HPDE6-E6E7 (cell line): ENCODE results near the gene SLC29A4.
"Not testable (repeated sequence)": the region's sequence is repeated elsewhere in the genome, so short reads cannot be mapped to it uniquely, and the experiment has no call there.

ENCODE experiments used
- DNase-seq: peaks from one replicate; pipeline ENCODE4 v3.0.0; 2011; ENCODE audit warnings: missing footprints; ENCODE audit errors: extremely low spot score

SLC29A4 gene

DNA sequence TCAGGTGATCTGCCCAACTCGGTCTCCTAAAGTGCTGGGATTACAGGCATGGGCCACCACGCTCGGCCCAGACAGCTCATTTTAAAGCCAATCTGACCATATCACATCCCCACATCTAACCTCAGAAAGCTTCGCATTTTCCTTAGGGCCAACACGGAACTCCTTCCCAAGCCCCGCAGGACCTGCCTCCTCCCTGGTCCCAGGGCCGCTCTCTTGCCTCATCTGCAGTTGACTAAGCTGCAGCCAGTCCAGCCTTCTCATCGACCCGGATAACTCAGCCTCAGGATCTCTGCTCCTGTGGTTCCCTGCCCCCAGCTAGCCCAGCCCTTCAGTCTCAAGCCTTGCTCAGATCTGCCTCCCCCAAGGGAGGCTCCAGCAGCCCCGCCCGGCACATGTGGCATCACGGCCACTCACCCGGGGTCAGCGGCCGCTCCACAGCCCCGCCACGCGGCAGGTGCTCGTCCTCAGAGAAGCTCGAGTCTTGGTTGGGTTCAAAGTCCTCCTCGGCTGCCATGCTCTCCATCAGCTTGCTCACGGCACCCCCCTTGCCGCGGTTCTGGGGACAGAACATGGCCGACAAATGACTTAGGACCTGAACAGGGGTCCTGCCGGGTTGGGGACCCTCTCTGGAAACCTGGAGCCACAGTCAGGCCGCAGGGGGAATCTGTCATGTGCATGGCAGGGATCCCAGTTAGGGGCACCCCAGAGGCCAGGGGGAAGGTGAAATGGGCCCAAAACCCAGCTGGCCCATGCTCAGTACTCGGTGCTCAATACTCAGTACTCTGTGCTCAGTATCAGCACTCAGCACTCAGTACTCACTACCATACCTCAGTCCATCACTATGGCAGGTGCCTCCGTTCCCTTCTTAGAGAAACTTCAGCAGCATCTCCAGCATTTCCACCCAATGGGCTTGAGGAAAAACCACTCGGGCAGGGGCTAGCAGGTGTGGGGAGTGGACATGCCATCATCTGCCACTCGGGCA lies 41.3 kb downstream of the SLC29A4 start:
- not testable (repeated sequence) for DNase-seq

DNA sequence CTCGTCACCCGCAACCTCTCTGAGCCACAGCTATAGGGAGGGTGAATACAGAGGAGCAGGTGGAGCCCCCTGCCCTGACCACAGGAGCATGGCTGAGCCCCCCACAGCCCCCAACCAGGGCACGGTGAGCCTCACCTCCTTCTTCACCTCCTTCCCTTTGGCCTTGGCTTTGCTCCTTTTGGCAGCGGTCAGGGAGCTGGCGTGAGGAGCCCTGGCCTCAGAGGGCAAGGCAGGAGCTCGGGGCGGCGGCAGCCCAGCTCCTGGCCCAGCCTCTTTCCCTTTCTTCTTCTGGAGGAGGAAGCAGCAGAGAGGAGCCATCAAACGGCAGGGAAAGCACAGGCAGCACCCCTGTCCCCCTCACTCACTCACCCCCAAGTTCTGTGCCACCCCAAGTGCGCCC lies 42.2 kb downstream of the SLC29A4 start:
- no peak for DNase-seq

DNA sequence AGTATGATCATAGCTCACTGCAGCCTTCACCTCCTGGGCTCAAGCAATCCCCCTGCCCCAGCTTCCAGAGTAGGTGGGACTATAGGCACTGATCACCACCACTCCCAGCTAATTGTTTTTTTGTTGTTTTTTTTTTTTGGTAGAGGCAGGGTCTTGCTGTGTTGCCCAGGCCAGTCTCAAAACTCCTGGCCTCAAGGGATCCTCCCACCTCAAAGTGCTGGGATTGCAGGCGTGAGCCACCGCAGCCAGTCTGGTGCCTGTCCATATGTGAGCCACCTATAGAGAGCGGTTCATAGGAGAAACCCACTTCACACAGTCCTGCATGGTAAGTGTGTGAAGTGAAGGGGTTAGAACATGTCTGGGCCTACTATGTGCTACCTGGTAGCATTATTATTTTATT lies 47.5 kb downstream of the SLC29A4 start:
- no peak for DNase-seq

DNA sequence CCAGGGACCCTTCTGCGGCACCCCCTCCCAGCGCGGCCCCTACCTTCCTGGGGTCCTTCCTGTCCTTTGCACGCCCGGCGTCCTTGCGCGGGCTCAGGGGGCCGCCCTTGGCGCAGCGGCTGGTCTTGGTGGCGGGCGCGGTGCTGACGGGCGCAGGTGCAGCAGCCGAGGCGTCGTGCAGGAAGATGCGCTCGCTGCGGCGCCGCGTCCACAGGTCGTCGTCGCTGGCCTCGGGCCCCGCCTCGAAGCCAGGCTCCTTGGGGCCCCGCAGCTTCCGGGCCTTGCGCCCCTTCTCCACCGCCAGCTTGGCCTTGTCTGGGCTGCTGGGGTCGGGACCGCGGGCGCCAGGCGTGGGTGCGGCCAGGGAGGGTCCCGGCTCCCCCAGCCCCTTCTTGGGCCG lies 49.8 kb downstream of the SLC29A4 start:
- DNase-seq, result no peak

DNA sequence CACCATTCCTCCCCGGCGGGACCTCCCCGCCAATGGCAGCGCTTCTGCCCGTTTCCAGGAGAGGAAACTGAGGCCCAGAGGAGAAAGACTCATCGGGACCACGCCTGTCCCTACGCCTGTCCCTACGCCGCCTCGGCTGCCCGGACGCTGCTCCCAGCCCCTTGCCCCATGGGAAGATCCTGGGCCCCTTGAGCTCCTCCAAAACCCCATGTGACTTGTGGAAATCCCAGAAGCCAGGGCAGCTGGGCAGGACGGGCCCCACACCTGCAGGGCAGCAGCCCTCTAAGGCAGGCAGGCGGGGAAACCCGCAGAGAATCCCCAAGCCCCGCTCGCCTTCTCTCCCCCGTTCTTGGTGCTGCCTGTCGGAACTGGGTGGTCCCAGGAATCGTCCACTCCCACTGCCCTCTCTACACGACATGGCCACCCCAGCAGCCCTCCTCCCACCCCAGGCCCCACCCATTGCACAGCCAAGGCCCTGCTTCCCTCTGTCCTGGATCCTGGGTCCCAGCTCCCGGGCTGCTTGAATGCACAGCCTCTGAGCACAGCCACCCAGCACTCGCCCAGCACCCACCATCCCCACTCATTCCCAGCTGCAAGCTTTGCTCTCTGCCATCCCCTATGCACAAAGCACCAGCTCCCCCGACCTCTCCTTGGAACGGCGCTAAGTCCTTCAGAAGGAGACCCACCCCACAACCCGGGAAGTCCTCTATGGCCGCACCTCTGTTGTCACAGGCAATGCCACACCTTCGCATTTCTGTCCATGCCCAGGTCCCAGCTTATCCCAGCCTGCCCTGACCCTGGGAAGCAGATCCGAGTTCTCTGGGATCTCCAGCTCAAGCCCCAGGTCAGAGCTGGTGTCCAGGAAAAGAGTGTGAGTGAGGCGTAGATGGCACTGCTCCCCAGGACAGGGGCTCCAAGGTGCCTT lies 50.6 kb downstream of the SLC29A4 start:
- DNase-seq, result no peak

DNA sequence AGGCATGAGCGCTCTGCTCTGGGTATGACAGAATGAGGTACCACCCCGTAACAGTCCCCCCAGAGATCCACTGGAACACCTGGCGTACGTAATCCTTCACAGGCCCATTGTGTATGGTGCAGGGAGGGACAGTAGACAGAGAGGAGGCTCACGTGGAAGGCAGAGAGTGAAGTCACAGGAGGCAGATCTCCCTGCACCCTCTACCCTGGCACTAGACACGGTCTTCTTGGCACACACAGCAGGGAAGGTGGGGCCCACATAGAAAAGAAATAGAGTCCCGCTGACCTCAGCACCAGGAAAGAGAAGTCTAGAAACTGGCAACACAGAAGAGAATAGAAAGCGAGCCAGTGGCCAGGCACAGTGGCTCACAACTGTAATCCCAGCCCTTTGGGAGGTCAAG lies 51.9 kb downstream of the SLC29A4 start:
- no peak for DNase-seq

DNA sequence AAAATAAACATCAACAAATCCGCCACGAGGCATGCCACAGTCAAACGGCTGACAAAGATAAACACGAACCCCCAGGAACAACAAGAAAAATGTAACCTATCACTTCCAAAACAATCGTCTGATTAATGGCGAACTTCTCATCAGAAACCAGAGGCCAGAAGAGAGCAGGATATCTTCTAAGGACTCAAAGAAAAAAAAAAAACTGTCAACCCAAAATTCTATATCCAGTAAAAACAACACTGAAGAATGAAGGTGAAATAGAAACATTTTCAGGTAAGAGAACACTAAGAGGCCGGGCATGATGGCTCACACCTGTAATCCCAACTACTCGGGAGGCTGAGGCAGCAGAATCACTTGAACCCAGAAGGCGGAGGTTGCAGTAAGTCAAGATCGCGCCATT lies 54.3 kb downstream of the SLC29A4 start:
- DNase-seq, result no peak

DNA sequence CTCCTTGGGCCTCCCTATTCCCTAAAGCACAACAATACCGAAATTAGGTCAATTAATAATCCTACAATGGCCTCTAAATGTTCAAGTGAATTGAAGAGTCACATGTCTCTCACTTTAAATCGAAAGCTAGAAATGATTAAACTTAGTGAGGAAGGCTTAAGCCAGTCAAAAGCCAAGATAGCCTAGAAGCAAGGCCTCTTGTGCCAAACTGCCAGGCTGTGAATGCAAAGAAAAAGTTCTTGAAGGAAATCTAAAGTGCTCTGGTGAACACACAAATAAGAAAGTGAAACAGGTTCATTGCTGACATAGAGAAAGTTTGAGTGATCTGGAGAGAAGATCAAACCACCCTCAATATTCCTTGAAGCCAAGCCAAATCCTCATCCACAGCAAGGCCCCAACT lies 57.2 kb downstream of the SLC29A4 start:
- DNase-seq, result no peak

DNA sequence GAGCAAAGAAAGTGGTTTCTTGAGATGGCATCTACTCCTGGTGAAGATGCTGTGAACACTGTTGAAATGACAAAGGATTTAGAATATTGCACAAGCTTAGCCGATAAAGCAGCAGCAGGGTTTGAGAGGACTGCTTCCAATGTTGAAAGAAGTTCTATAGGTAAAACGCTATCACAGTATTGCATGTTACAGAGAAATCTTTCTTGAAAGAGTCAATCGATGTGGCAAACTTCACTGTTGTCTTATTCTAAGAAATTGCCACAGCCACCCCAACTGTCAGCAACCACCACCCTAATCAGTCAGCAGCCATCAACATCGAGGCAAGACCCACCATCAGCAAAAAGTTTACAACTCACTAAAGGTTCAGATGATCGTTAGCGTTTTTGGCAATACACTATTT lies 59.9 kb downstream of the SLC29A4 start:
- DNase-seq, result no peak

DNA sequence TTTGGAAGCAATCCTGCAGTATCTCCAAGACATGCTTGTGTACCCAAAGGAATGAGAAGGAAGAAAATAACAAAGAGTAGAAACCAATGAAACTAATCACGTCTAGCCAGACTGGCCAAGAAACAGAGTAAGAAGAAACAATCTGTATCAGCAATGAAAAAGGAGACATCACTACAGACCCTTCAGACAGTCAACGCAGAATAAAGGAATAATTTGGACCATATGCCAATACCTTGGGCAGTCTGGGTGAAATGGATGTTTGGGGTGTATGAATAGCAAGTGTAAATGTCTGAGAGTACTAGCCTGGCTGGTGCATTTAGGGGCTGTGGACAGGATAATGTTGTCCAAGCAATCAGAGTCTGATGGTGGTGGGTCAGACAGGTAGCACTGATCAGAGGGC lies 61.1 kb downstream of the SLC29A4 start:
- DNase-seq, result no peak

DNA sequence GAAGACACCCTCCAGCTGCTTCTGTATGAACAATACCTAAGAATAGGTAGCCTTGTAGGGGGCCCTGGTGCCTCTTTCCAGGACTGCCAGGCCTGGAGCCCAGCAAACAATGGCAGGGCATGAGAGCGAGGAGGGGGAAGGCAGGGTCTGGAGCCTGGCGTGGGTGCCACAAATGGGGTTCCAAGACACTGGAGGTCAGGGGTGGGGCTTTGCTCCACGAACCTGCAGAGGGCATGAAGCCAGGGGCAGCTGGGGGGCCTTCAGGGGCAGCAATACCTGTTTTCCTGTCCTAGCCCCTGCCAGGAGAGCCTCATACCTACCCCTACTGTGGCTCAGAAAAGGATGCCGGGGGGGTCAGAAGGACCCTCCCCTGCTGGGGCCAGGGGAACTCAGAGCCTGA lies 61.6 kb downstream of the SLC29A4 start:
- DNase-seq, result no peak

DNA sequence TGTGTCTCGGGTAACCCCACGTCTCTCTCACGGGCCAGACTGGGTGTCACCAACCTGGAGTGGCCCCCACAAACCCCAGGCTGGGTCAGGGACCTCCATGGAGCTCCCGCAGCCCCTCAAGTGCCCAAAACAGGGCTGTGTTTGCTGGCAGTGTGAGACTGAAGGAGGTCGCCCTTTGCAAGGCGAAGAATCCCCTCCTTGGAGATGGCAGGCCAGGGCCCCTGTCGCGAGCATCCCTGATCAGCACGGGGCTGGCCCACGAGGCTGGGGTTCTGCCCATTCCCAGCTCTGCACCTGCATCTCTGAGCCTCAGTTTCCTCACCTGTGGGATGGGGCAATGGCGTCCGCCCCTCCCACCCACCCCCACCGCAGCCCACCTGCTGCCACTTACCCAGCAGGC lies 62.4 kb downstream of the SLC29A4 start:
- DNase-seq, result no peak

DNA sequence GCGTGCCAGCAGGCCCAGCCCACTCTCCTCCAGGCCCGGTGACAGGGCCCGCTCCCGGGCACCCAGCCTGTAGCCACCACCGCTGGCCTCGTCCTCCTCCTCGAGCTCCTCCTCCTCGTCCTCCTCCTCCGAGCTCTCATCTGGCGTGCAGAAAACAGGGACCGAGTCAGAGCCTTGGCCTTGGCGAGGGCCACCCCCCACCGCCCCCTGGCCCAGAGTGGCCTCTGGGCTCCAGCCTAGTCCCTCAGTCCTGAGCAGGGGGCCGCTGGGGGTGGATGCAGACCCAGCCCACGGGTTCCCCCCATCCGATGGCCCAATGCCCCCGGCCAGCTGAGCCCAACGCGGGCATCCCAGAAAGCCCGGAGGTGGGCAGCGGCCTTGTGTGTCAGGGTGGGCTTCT lies 62.9 kb downstream of the SLC29A4 start:
- DNase-seq, result no peak

DNA sequence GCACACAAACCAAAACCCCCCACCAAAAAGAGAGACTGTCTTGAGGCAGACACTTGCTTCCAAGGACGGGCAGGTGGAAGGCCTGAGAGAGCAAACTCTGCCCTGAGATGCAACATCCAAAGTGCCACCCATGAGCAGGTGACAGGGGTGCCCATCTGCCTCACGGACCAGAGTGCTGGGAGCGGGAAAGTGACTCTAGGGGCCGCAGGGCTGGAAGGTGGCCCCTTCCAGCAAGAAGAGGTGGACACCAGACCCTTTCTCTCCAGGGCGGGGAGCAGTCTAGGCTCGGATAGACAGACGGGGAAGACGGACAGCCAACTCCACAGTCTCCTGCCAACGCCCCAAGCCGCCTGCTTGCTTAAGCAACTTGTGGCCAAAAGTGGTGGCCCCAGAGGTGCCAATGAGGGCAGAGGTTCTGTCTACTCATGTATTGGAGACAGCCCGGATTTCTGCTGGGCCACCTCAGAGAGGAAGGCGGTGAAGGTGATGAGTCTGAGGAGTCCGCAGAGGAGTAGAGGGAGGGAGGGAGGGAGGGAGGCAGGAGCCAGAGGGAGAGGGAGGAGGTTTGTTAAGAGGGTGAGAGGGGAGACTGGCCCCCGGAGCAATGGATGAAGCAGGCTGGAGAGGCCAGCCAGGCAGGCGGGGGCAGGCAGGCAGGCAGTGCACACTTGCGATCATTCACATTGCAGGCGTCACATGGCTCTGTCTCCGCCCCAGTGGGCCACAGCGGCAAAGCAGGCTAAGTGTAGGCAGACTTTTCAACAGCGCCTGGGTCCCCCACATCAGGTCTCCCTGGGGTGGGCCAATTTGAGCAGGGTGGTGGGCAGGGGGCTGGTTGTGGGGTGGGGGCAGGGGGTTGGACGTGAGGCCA lies 65.6 kb downstream of the SLC29A4 start:
- DNase-seq, result no peak

DNA sequence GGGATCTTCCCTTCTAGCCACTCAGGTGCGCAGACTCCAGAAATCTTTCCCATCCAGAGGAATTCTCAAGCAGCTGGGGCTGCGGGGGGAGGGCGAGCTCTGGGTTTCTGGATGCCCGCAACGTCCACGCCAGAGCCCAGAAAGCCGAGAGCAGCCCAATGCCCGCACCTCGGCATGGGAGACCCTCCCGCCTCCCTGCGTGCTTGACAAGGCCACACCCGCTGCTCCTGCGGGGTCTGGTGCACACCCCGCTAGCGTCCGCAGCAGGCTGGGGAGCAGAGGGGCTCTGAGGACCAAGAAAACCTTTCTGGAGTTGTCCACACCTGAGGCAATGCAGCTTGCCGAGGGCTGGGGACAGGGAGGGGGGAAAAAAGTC lies 66.2 kb downstream of the SLC29A4 start:
- DNase-seq, result no peak

DNA sequence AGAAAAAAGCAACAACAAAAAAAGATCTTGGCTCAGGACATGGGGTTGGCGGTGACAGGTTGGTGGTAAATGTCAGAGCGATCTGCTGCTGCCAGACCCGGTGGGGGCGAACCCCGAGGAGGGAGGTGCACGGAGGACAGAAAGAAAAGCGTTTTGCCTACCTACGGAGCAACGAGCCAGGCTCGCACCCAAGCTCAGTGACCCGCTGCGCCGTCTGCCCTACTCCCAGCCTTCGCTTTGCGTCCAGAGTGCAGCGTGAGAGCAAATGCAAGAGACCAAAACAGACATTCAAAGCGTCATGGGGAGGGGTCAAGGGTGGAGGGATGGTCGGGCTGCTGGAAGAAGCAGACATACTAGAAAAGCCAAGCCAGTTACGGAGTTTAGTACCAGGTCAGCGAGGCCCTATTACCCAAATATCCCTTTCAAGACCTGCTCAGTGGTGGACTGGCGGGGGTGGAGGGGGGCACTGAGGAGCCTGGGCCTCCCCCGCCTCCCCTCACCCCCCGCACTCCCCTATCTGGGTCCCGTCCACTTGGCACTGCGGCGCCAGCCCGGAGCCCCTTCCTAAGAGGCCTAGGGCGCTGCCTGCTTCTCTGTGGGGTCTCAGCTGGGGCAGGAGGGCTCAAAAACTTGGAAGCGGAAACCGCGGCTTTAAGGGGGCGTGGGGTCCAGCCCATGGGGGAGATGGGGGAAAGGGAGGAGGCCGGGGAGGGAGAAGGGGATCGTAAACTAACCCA lies 66.9 kb downstream of the SLC29A4 start:
- no peak for DNase-seq

DNA sequence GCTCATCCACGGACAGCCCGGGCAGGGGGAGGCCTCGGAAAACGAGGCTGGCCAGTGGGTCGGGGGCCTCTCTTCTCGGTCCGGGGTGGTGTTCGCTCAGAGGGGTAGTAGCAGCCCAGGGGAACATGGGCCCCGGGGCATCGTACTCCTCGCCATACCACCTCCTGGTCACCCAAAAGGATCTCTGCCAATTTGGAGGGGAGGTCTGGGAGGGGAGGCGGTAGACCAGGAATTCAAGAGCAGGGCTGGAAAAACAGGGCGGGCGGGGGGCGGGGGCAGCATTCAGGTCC lies 67.4 kb downstream of the SLC29A4 start:
- no peak for DNase-seq

DNA sequence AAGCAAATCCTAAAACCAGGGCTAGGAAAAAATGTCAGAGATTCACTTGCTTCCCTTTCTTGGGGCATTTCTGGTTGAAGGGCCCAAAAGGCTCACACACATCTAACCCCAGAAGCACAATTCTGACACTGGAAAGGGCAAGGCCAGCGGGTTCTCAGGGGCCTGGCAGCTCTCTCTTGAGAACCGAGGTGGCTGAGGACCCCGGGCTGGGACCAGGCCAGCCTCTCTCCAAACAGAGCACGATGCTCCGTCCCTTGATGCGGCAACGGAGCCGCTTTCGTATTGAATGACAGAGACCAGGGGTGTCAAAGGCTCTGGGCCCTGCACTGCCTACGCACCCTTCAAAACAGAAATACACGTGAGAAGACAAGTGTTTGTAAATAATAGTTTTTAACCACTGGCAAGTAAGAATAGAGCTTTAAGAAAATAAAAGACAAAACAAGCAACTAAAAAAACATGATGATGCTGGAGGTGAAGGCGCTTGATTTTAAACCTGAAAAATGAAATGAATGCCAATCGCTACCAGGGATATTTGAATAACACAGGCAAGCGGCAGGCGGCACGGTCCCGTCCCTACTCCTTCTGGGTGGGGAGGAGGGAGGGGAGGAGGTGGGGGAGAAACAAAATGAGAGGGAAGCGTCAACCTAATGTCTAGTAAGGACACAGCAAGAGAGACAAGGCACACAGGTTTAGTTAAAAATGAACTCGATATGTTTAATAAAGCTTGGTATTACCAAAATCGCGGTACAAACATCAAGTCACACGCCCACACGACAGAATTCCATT lies 68.0 kb downstream of the SLC29A4 start:
- DNase-seq, result no peak

DNA sequence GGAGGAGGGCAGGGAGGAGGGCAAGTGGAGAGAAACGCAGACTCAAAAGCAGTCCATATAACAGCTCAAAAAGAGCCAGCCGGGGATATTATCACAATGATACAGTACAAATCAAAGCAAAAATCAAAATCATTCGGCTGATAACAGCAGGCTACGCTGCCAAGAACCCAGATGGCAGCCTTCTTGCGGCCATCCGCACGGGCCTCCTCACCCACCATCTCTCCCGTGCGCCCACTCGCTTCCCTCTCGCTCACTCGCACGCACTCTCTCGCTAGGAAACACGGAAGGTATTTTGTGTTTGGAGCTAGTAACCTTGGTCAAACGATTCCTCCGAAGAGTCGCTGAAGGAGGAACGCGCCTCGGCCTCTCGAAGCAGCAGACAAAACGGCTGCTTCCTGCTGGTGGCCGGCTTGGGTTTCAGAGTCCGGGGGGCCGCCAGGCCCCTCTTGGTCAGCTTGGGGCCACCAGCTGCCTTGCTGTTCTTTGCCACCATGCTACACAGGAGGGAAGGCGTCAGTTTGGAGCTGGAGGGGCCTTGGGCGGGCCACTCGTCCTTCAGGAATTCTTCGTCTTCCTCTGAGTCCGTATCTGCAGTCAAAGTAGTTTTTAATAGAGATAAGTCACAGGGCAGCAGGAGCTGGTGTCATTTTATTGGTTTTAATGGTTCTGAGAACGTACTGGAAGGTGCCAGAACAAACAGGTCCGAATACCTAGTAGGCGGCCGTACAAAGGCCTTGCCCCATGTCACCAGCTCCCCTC lies 68.9 kb downstream of the SLC29A4 start:
- DNase-seq, result no peak
